Measurements from ENCODE around the gene ZBED5. TPM values are rescaled to one million over a fixed set of nuclear protein-coding genes. Genes with fewer than 3 reads are reported as not detected.

ZBED5 gene
- total and polyA plus RNA-seq, 4 donors, result 18.0 to 57.9 (median 39.9) TPM

- no peak for ATAC-seq (ENCODE audit: insufficient read depth, low FRiP score)
- H3K27me3 ChIP-seq (ENCODE audit: control insufficient read depth in 3 of 3, insufficient read depth in 3 of 3, low read length in 2 of 3), result no peaks in the 10 kb centered on the region
- H3K9ac ChIP-seq (ENCODE audit: insufficient read depth in 1 of 2, low read length in 2 of 2), result no peak overlapping the region
- DNase-seq, result peak in 2 of 3 donors; percentile 33 to 49
- peaks cover 0 to 6% (median 2%) of the 10 kb centered on the region in 5 donors for H3K4me1 ChIP-seq (ENCODE audit: control insufficient read depth in 5 of 5, insufficient read depth in 5 of 5, low read length in 5 of 5)
- no peak overlapping the region for H3K4me3 ChIP-seq
- 75 to 93% methylated on average over 3 of the region's 3 CpGs for WGBS, 2 donors
- TF ChIP-seq CTCF (IDR thresholded peaks at IDR 0.05; ENCODE audit: control extremely low read depth, extremely low read depth), result no peak
- peaks cover 3 to 13% (median 4%) of the 10 kb centered on the region in 4 donors for H3K36me3 ChIP-seq (ENCODE audit: control insufficient read depth in 4 of 4, insufficient read depth in 4 of 4, low read length in 4 of 4)
- no peaks in the 10 kb centered on the region for H3K9me3 ChIP-seq (ENCODE audit: control insufficient read depth in 4 of 4, insufficient read depth in 3 of 4, low read length in 3 of 4)
- peak overlapping the region in 1 of 2 donors; percentile 39 for H3K27ac ChIP-seq (ENCODE audit: low read depth in 1 of 2, low read length in 1 of 2)
Observed at GRCh38 chr11:10847960-10848860, 9.6 kb downstream of the ZBED5 start.

- H3K27ac ChIP-seq (ENCODE audit: low read depth in 1 of 2, low read length in 1 of 2), result no peak overlapping the region
- no peak overlapping the region for H3K9ac ChIP-seq (ENCODE audit: insufficient read depth in 1 of 2, low read length in 2 of 2)
- no peak overlapping the region for H3K4me3 ChIP-seq
- H3K36me3 ChIP-seq (ENCODE audit: control insufficient read depth in 4 of 4, insufficient read depth in 4 of 4, low read length in 4 of 4), result peaks cover 0 to 4% (median under 1%) of the 10 kb centered on the region in 4 donors
- DNase-seq (no peak), ATAC-seq (ENCODE audit: insufficient read depth, low FRiP score) (no peak)
- H3K9me3 ChIP-seq (ENCODE audit: control insufficient read depth in 4 of 4, insufficient read depth in 3 of 4, low read length in 3 of 4), result no peaks in the 10 kb centered on the region
- H3K27me3 ChIP-seq (ENCODE audit: control insufficient read depth in 3 of 3, insufficient read depth in 3 of 3, low read length in 2 of 3), result no peaks in the 10 kb centered on the region
- no peak for TF ChIP-seq CTCF (IDR thresholded peaks at IDR 0.05; ENCODE audit: control extremely low read depth, extremely low read depth)
- peaks cover 0 to 6% (median 3%) of the 10 kb centered on the region in 5 donors for H3K4me1 ChIP-seq (ENCODE audit: control insufficient read depth in 5 of 5, insufficient read depth in 5 of 5, low read length in 5 of 5)
Observed at GRCh38 chr11:10846660-10847059, 11.2 kb downstream of the ZBED5 start.

- peaks cover 0 to 6% (median 3%) of the 10 kb centered on the region in 5 donors for H3K4me1 ChIP-seq (ENCODE audit: control insufficient read depth in 5 of 5, insufficient read depth in 5 of 5, low read length in 5 of 5)
- no peaks in the 10 kb centered on the region for H3K9me3 ChIP-seq (ENCODE audit: control insufficient read depth in 4 of 4, insufficient read depth in 3 of 4, low read length in 3 of 4)
- peaks cover 0 to 4% (median under 1%) of the 10 kb centered on the region in 4 donors for H3K36me3 ChIP-seq (ENCODE audit: control insufficient read depth in 4 of 4, insufficient read depth in 4 of 4, low read length in 4 of 4)
- no peak overlapping the region for H3K27ac ChIP-seq (ENCODE audit: low read depth in 1 of 2, low read length in 1 of 2)
- no peaks in the 10 kb centered on the region for H3K27me3 ChIP-seq (ENCODE audit: control insufficient read depth in 3 of 3, insufficient read depth in 3 of 3, low read length in 2 of 3)
- no peak for ATAC-seq (ENCODE audit: insufficient read depth, low FRiP score)
- no peak overlapping the region for H3K9ac ChIP-seq (ENCODE audit: insufficient read depth in 1 of 2, low read length in 2 of 2)
- WGBS, 2 donors, result 84 to 92% methylated on average over 2 of the region's 2 CpGs
- no peak overlapping the region for H3K4me3 ChIP-seq
- no peak for TF ChIP-seq CTCF (IDR thresholded peaks at IDR 0.05; ENCODE audit: control extremely low read depth, extremely low read depth)
- no peak for DNase-seq
Observed at GRCh38 chr11:10845589-10845988, 12.3 kb downstream of the ZBED5 start.
